Left cardiac atrium (tissue), 4 donors: ENCODE measurements around the gene CCDC87. TPM values are rescaled to one million over a fixed set of nuclear protein-coding genes. Genes with fewer than 3 reads are reported as not detected.
A peak's percentile ranks its signal among the peaks of the same experiment; 100 is the strongest.
"Not testable (repeated sequence)": the region's sequence is repeated elsewhere in the genome, so short reads cannot be mapped to it uniquely, and the experiment has no call there.

ENCODE experiments used
- ATAC-seq, 2 donors: fragments of 200-7000 bp; cut with Tn5 transposase; one replicate each; pipeline ENCODE4 v1.9.1; 2020; ENCODE audit warnings: mild to moderate bottlenecking in 2 of 2, moderate library complexity in 2 of 2
- DNase-seq: peaks from one replicate; pipeline ENCODE4 v3.0.0-alpha.2; 2020
- intact Hi-C, 2 donors: fragments of 100-400 bp; cut with DNase I; formaldehyde crosslinking; loops; one replicate each; pipeline versions ENCODE4 v1.14.1 to v1.15.1; 2022 to 2023
- total RNA-seq, 2 donors: library from RNA; stranded (reverse); fragmentation: NEBNext Ultra II Directional; extraction: Animal tissue kit (Norgen Biotek cat#: 25700); gene quantifications; one replicate each; pipeline ENCODE4 v1.2.1, GENCODE V29; 2021
- donor health status: DM: no; HTN: yes; CAD: no.
- donor health status: DM: no; HTN: yes; CAD: no; lungs with severe emphysema.
- donor health status: DM: yes; HTN: yes; CAD: no.
- donor health status: Dilated cardiomyopathy.

Gene CCDC87
- total RNA-seq, 2 donors from 2014 or later: 0.18 to 0.39 TPM

- intact Hi-C loops: no loop called here
- no peak for DNase-seq
- ATAC-seq: no peak
These were observed 26.3 kb upstream of the CCDC87 start for GRCh38 chr11:66619080-66619554.

- ATAC-seq: peak; percentile 42 to 63
- peak; percentile 82 for DNase-seq
- intact Hi-C loops: no loop called here
These were observed 24.4 kb upstream of the CCDC87 start for GRCh38 chr11:66617155-66617834.

GRCh38 chr11:66616379-66617154 is 23.7 kb upstream of the CCDC87 start, which contains the start of gene RBM14:
Gene RBM14, plus strand, starts transcription at chr11:66616630. Its CDS starts 91 bp downstream, at chr11:66616721.
- DNase-seq (peak; percentile 99), ATAC-seq (peak; percentile 96 to 98)
- intact Hi-C loops: no loop called here

- DNase-seq (no peak), ATAC-seq (no peak)
- intact Hi-C loops: no loop called here
These were observed 21.2 kb upstream of the CCDC87 start for GRCh38 chr11:66614073-66614472.

GRCh38 chr11:66612458-66612857 is 19.6 kb upstream of the CCDC87 start:
- intact Hi-C loops: no loop called here
- ATAC-seq: no peak
- no peak for DNase-seq

GRCh38 chr11:66609721-66610617 is 17.1 kb upstream of the CCDC87 start:
- ATAC-seq: no peak
- intact Hi-C loops: no loop called here
- DNase-seq: no peak

- intact Hi-C loops: no loop called here
- DNase-seq (peak; percentile 80), ATAC-seq (peak; percentile 75 to 90)
These were observed 14.4 kb upstream of the CCDC87 start for GRCh38 chr11:66607126-66607834.

GRCh38 chr11:66606608-66607007 is 13.7 kb upstream of the CCDC87 start:
- intact Hi-C loops, ATAC-seq, DNase-seq: not testable (repeated sequence)

- ATAC-seq: no peak
- intact Hi-C loops: no loop called here
- DNase-seq: no peak
These were observed 11.3 kb upstream of the CCDC87 start for GRCh38 chr11:66604155-66604554.

GRCh38 chr11:66603072-66603471 is 10.2 kb upstream of the CCDC87 start:
- DNase-seq (no peak), ATAC-seq (no peak)
- intact Hi-C loops: no loop called here

- DNase-seq: no peak
These were observed 7.9 kb upstream of the CCDC87 start for GRCh38 chr11:66600631-66601233.

GRCh38 chr11:66600219-66600618 is 7.4 kb upstream of the CCDC87 start:
- intact Hi-C loops: no loop called here
- ATAC-seq: no peak

More at GRCh38 chr11:66600631-66601233, 7.9 kb upstream of the CCDC87 start:
- intact Hi-C loops: no loop called here
- ATAC-seq: peak; percentile 37 to 69

GRCh38 chr11:66598993-66599392 is 6.1 kb upstream of the CCDC87 start:
- intact Hi-C loops: no loop called here
- ATAC-seq: no peak
- no peak for DNase-seq

More at GRCh38 chr11:66600219-66600618, 7.4 kb upstream of the CCDC87 start:
- DNase-seq: no peak

- ATAC-seq: peak; percentile 20 to 57
- peak; percentile 65 for DNase-seq
- intact Hi-C loops: no loop called here
These were observed 2.5 kb upstream of the CCDC87 start for GRCh38 chr11:66595245-66595904.

GRCh38 chr11:66593650-66594049 is 787 bp upstream of the CCDC87 start:
- DNase-seq (no peak), ATAC-seq (no peak)
- intact Hi-C loops: no loop called here

GRCh38 chr11:66593303-66593635 is 406 bp upstream of the CCDC87 start:
- intact Hi-C loops: no loop called here
- DNase-seq (no peak), ATAC-seq (peak in 1 of 2 donors; percentile 8)

GRCh38 chr11:66591175-66591574 is 1.7 kb downstream of the CCDC87 start:
- no peak for DNase-seq
- intact Hi-C loops: no loop called here
- no peak for ATAC-seq
